Renal pelvis (tissue), 4 donors: ENCODE data around the gene WWP2. TPM values are rescaled to one million over a fixed set of nuclear protein-coding genes. Genes with fewer than 3 reads are reported as not detected.

ENCODE experiments used
- DNase-seq: peaks from one replicate; pipeline ENCODE4 v3.0.0-alpha.2; 2013
- polyA plus RNA-seq, 3 donors: library from polyadenylated mRNA; unstranded; fragments of 120-200 nt; gene quantifications; one replicate each; pipeline ENCODE4 v1.2.1, GENCODE V29; 2013; ENCODE audit not compliant: insufficient read length in 3 of 3

The WWP2 gene
- polyA plus RNA-seq, 3 donors, result 45.9 to 55.4 (median 53.9) TPM

GRCh38 chr16:69924777-69925191 lies 162.7 kb downstream of the WWP2 start:
- peak; percentile 52 for DNase-seq

- no peak for DNase-seq
Measured at GRCh38 chr16:69925311-69925710, 163.2 kb downstream of the WWP2 start.

GRCh38 chr16:69926241-69926640 lies 164.1 kb downstream of the WWP2 start:
- no peak for DNase-seq

- DNase-seq, result peak; percentile 41
Measured at GRCh38 chr16:69927056-69927757, 165.1 kb downstream of the WWP2 start.

- no peak for DNase-seq
Measured at GRCh38 chr16:69928856-69929400, 166.8 kb downstream of the WWP2 start.

GRCh38 chr16:69929480-69929879 lies 167.3 kb downstream of the WWP2 start:
- no peak for DNase-seq

GRCh38 chr16:69930117-69930776 lies 168.1 kb downstream of the WWP2 start:
- DNase-seq, result peak; percentile 39

GRCh38 chr16:69931631-69932030 lies 169.5 kb downstream of the WWP2 start:
- no peak for DNase-seq

- no peak for DNase-seq
Measured at GRCh38 chr16:69932228-69932627, 170.1 kb downstream of the WWP2 start.

GRCh38 chr16:69932691-69933392 lies 170.7 kb downstream of the WWP2 start:
- DNase-seq, result no peak

- DNase-seq, result no peak
Measured at GRCh38 chr16:69934044-69934443, 171.9 kb downstream of the WWP2 start.

- DNase-seq, result no peak
Measured at GRCh38 chr16:69934751-69935150, 172.6 kb downstream of the WWP2 start.

GRCh38 chr16:69935278-69935711 lies 173.2 kb downstream of the WWP2 start:
- no peak for DNase-seq

GRCh38 chr16:69935740-69936139 lies 173.6 kb downstream of the WWP2 start:
- no peak for DNase-seq

GRCh38 chr16:69936252-69936651 lies 174.1 kb downstream of the WWP2 start:
- no peak for DNase-seq

- no peak for DNase-seq
Measured at GRCh38 chr16:69936751-69937211, 174.6 kb downstream of the WWP2 start.

- no peak for DNase-seq
Measured at GRCh38 chr16:69937465-69937951, 175.4 kb downstream of the WWP2 start.

- no peak for DNase-seq
Measured at GRCh38 chr16:69938981-69939820, 177.1 kb downstream of the WWP2 start.

GRCh38 chr16:69939821-69940585 lies 177.9 kb downstream of the WWP2 start:
- no peak for DNase-seq

GRCh38 chr16:69940676-69941075 lies 178.5 kb downstream of the WWP2 start:
- DNase-seq, result no peak
